Mammary epithelial cell (primary cell): ENCODE results near the gene APOC3.

Source experiments
- EZH2 ChIP-seq: IDR thresholded peaks from 2 replicates; pipeline ENCODE4 v1.6.1; 2012; ENCODE audit warnings: low read length, inconsistent platforms, borderline replicate concordance
- TF ChIP-seq, protein P1 (sequence below), 2 donors: IDR thresholded peaks in 1 of 2; conservative IDR thresholded peaks in 1 of 2; 2 replicates each; pipeline ENCODE4 v1.5.1; 2011 to 2012; ENCODE audit warnings: inconsistent platforms in 2 of 2, low read length in 2 of 2, mild to moderate bottlenecking in 2 of 2, control low read depth in 1 of 2, low read depth in 1 of 2; ENCODE audit not compliant: insufficient read depth in 1 of 2; ENCODE audit errors: extremely low read depth in 1 of 2

DNA sequence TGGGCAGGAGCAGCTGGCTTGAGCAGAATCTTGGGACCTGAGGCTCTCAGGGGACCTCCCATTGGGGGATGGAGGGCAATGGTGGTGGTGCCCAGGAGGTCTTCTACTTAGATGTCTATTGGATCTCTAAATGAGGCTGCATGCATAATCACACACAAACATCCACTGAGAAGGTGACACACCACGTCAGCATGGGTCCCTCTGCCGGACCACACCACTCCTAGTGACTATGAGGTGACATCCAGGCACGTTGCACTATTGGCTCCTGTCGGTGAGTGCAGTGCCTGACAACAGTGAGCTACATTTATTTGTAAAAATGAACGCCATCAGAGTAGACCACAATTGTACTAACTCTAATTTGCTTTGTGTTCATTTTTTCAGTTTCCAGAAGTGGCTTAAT, 4.3 kb upstream of the APOC3 start:
- TF ChIP-seq EZH2: no peak
- TF ChIP-seq, protein P1, sequence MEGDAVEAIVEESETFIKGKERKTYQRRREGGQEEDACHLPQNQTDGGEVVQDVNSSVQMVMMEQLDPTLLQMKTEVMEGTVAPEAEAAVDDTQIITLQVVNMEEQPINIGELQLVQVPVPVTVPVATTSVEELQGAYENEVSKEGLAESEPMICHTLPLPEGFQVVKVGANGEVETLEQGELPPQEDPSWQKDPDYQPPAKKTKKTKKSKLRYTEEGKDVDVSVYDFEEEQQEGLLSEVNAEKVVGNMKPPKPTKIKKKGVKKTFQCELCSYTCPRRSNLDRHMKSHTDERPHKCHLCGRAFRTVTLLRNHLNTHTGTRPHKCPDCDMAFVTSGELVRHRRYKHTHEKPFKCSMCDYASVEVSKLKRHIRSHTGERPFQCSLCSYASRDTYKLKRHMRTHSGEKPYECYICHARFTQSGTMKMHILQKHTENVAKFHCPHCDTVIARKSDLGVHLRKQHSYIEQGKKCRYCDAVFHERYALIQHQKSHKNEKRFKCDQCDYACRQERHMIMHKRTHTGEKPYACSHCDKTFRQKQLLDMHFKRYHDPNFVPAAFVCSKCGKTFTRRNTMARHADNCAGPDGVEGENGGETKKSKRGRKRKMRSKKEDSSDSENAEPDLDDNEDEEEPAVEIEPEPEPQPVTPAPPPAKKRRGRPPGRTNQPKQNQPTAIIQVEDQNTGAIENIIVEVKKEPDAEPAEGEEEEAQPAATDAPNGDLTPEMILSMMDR (conservative IDR thresholded peaks at IDR 0.05 in 1 of 2, IDR thresholded peaks at IDR 0.05 in 1 of 2; ENCODE audit: extremely low read depth in 1 of 2, insufficient read depth in 1 of 2, low read depth in 1 of 2, low read length in 2 of 2): no peak
